GM20431 (cell line): ENCODE measurements around the gene MYADML2.
"Not testable (repeated sequence)": the region's sequence is repeated elsewhere in the genome, so short reads cannot be mapped to it uniquely, and the experiment has no call there.

Experiments used
- in situ Hi-C: fragments of 300-500 bp; cut with MseI, MboI; formaldehyde crosslinking; loops from one replicate; pipeline ENCODE4 v1.15.0; 2020; ENCODE audit warnings: low sequenced_read_pairs; ENCODE audit not compliant: unreplicated experiment

Gene MYADML2, protein sequence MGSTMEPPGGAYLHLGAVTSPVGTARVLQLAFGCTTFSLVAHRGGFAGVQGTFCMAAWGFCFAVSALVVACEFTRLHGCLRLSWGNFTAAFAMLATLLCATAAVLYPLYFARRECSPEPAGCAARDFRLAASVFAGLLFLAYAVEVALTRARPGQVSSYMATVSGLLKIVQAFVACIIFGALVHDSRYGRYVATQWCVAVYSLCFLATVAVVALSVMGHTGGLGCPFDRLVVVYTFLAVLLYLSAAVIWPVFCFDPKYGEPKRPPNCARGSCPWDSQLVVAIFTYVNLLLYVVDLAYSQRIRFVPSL

DNA sequence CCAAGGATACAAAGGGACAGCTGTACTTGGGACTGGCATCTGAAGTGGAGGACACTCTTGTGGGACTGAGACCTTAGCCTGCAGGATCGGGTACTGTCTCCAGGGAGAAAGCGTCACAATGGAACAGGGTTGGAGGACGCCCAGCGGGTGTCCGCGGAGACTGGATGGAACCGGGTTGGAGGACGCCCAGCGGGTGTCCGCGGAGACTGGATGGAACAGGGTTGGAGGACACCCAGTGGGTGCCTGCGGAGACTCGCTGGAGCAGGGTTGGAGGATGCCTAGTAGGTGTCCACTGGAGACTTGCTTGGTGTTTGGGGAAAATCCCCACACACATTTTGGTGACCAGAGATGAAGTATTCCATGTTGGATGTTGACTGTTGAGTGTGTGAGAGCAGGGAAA is at the start of gene MYADML2:
TSS of gene MYADML2 (minus strand) at position 45 of the 400 bp plus-strand sequence. CDS start 5,492 bp downstream, outside the sequence.
- in situ Hi-C loops = no loop called here

GRCh38 chr17:81996232-81996756 is 49.3 kb upstream of the MYADML2 start:
- in situ Hi-C loops = no loop called here

DNA sequence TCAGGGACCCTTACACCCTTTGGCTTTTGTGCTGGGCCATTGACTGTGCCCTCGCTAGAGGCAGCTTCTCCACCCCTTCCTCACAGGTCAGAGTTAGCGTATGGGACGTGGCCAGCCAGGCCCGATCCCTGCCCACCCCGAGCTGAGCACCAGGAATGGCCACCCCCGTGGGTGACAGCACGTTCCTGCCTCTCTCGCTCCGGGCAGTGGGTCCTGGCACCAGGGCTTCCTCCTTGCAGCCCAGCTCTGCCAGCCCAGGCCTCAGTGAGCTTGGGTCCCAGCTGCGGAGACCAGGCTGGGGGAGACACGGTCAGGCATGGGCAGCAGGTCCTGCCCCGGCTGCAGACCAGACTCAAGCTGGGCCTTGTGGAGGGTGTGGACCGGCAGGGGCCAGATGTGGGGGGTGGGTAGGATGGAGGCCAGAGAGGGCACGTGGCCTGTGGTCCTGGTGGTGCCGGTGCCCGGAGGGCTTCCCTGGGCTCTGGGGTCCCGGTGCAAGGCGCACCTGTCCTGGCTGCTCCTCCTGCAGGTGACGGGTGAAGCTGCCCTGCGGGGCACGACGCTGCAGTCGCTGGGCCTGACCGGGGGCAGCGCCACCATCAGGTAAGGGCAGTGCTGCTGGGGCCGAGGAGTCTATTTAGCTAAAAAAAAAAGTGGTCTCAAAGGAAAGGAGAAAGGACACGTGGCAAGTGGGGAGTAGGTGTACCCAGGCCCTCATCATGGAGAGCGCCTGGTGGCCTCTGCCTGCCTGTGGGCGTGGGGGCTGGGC is 48.6 kb upstream of the MYADML2 start:
- in situ Hi-C loops = no loop called here

GRCh38 chr17:81994593-81995462 is 47.8 kb upstream of the MYADML2 start:
- in situ Hi-C loops = no loop called here

- in situ Hi-C loops = no loop called here
These were observed 46.9 kb upstream of the MYADML2 start for GRCh38 chr17:81993729-81994592.

DNA sequence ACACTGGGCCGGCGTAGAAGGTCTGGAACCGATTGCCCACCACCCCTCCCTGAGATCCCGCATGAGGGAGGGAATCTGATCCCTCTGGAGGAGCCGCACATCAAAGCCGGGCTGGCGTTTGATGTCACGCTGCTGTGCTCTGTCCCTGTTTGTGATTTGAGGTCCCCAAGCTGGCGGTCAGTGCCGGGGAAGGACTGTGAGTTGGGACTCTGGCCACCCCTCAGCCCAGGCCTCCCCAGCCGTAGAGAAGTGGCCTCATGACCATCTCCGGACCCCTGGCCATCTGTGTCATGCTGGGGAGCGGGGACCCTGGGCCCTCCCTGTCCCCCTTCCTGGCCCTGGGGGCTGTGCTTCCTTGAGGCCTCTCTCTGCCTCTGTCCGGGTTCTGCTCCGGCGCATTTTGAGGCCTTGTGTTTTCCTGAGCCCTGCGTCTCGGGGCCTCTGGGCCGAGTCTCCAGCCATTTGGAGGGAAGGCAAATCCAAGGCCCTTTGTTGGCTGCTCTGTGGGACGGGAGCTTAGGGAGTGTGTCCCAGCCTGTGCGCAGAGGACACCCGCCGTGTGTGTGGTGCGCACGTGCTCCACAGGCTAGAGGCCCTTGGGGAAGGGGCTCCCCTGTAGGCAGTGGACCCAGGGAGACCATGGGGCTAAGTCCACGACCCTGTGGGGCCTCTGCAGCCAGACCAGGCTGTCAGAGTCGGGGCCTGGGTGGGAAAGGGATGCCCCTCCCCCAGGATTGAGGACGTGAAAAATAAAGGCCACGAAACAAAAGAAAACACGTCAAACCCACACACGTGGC is 45.5 kb upstream of the MYADML2 start:
- in situ Hi-C loops = no loop called here

DNA sequence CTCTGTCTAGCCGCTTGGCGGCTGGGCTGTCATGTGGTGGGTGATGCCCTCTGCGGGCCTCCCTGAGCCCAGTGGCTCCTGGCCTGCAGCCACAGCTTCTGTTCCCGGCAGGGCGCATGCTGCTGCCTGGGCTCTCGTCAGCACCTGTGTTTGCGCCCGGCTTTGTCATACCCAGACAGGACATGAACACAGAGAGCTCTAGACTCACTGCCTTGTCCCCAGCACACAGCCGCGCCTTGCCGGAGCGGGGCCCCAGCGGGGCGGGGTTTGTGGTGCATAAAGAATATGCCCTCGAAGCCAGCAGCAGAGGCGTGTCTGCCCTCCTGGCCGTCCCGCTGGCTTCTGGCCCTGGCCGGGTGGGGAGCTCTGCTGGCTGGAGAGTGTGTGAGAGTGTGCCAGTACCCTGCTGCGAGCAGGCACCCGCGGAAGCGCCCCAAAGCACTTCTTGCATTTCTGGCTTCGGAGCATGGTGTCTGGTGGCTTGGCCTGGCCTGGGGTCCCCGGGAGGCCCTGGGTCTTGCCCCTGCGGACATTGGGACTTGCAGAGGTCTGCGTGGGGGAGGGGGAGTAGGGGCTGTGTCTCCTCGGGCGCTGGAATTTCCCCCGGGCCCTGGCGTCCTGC is 44.8 kb upstream of the MYADML2 start:
- in situ Hi-C loops = no loop called here

DNA sequence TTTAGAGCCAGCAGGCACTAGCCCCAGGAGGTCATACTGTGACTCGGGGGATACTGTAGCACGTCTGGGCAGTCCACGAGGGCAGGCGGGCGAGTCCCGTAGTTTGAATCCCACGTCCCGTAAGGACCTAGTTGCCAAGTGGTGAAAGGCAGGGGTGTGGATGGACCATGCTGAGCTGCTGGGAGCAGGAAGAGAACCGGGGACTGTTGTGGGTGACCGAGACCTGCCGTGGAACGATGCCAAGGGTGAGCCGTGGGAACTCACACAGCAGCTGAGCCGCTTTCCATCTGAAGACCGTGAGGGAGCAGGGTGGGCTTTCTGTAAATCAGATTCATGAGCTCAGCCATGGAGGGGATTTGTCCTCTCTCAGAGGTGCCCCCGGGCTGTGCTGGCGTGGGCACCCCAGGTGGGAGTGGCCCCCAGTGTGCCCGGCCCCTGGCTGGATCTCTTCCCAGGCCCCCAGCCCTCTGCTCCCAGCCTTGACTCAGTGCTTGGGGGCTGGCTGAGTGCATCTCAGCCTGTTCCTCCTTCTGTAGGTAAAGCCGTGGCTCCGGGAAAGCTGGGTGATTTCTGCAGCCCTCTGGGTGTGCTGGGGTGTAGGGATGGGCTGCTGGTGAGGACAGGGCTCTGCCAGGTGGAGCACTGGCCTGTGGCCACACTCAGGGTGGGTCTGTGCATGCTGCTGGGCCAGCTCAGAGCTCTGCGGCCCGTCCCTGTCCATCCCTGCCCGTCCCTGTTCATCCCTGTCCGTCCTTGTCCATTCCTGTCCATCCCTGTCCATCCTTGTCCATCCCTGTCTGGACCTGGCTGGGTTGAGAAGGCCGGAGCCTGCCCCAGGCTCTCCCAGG is 44.0 kb upstream of the MYADML2 start:
- in situ Hi-C loops = no loop called here

GRCh38 chr17:81987161-81987770 is 40.2 kb upstream of the MYADML2 start:
- in situ Hi-C loops = no loop called here

GRCh38 chr17:81986606-81987005 is 39.6 kb upstream of the MYADML2 start:
- in situ Hi-C loops = no loop called here

DNA sequence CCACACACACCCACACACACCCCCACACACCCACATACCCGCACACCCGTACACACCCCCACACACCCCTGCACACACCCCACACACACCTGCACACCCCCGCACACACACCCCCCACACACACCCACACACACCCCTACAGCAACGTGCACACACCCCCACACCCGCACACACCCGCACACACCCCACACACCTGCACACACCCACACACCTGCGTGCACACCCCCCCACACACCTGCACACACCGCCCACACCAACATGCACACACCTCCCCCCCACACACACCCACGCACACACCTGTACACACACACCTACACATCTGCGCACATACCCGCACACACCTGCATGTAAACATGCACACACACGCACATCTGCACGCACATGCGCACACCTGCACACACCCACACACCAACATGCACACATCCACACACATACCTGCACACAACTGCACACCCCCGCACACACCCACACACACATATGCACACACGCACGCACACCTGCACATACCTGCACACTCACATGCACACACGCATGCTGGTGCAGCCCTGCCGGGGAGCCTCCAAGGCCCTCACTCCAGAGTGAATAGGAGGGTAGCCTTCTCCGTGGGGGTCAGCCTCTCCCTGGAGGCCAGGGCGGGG is 37.9 kb upstream of the MYADML2 start:
- in situ Hi-C loops = no loop called here

DNA sequence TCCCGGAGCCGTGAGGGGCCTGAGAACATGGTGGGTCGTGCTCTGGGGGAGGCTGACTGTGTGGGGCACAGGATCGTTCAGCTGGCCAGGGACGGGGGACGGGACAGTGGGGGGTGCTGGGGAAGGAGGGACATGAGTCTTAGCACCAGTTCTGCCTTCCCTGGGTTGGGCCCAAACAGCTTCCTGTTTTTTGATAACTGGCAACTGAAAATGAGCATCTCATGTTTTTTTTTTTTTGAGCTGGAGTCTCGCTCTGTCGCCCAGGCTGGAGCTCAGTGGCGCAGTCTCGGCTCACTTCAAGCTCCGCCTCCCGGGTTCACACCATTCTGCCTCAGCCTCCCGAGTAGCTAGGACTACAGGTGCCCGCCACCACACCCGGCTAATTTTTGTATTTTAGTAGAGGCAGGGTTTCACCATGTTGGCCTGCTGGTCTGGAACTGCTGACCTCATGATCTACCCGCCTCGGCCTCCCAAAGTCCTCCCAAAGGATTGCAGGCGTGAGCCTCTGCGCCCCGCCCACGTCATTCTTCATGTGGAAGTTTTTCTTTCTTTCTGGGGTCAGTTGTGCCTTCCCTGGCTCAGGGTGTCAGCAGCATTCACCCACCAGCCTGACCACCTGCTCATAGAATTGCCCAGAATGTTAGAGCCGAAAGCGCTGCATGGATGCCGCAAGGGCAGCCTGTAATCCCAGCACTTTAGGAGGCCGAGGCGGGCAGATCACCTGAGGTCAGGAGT is 36.8 kb upstream of the MYADML2 start:
- in situ Hi-C loops = no loop called here

- in situ Hi-C loops = no loop called here
These were observed 36.1 kb upstream of the MYADML2 start for GRCh38 chr17:81983011-81983638.

DNA sequence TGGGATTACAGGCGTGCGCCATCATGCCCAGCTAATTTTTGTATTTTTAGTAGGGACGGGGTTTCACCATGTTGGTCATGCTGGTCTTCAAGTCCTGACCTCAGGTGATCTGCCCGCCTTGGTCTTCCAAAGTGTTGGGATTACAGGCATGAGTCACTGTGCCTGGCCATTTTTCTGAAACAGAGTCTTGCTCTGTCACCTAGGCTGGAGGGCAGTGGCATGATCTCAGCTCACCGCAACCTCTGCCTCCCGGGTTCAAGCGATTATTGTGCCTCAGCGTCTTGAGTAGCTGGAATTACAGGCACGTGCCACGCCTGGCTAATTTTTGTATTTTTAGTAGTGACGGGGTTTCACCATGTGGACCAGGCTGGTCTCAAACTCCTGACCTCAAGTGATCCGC is 34.5 kb upstream of the MYADML2 start:
- in situ Hi-C loops = not testable (repeated sequence)

DNA sequence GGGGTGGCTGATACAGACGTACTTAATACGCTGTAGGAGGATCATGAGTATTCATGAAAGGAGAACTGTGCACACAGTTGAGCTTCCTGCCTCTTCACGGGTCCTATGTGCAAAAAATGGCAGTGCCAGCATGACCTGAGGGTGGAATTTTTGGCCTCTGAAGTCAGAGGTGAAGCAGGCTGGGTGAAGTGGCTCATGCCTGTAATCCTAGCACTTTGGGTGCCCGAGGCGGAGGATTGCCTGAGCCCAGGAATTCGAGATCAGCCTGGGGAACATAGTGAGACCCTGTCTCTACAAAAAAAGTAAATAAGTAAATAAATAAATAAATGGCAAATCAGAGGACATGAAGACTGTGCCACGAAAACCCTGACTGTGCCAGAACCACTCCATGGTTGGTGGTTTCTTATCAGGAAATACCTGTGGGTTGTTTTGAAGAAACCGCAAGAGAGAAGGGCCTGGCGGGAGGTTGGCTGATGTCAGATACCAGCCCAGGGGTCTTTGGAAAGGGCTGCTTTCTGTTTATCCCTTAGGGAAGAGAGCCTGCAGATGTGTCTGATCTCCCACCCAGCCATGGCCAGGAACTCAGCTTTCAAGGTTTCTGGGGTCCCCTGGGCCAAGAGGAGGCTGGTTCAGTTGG is 33.8 kb upstream of the MYADML2 start:
- in situ Hi-C loops = no loop called here
